Neural progenitor cell (in vitro differentiated cells): ENCODE data around the gene ISX. TPM values are rescaled to one million over a fixed set of nuclear protein-coding genes. Genes with fewer than 3 reads are reported as not detected.

Source experiments
- DNase-seq: peaks from one replicate; pipeline ENCODE4 v3.0.0-alpha.2; 2016; ENCODE audit warnings: low spot score
- H2AFZ ChIP-seq: fragments of 200-600 bp; sonication (generic); replicated peaks from 2 replicates; pipeline ENCODE4 v1.6.1; 2016; ENCODE audit warnings: antibody characterized with exemption
- H3F3A ChIP-seq: fragments of 200-600 bp; sonication (generic); 2 replicates; pipeline ENCODE4 v1.6.1; 2016; ENCODE audit warnings: antibody characterized with exemption, low read depth
- H3K27ac ChIP-seq: fragments of 200-600 bp; sonication (generic); 2 replicates; pipeline ENCODE4 v1.5.1; 2016; ENCODE audit warnings: mild to moderate bottlenecking
- H3K27me3 ChIP-seq: fragments of 200-600 bp; sonication (generic); 2 replicates; pipeline ENCODE4 v1.6.1; 2016; ENCODE audit warnings: mild to moderate bottlenecking, moderate library complexity
- H3K36me3 ChIP-seq: fragments of 200-600 bp; sonication (generic); 2 replicates; pipeline ENCODE4 v1.5.1; 2016
- H3K4me1 ChIP-seq: fragments of 200-600 bp; sonication (generic); 2 replicates; pipeline ENCODE4 v1.6.1; 2016; ENCODE audit warnings: mixed run types
- H3K4me2 ChIP-seq: fragments of 200-600 bp; sonication (generic); 2 replicates; pipeline ENCODE4 v1.6.1; 2016
- H3K4me3 ChIP-seq: fragments of 200-600 bp; sonication (generic); 2 replicates; pipeline ENCODE4 v1.5.1; 2016
- H3K79me2 ChIP-seq: fragments of 200-600 bp; sonication (generic); 2 replicates; pipeline ENCODE4 v1.6.1; 2016; ENCODE audit warnings: low read depth
- H3K9ac ChIP-seq: fragments of 200-600 bp; sonication (generic); 2 replicates; pipeline ENCODE4 v1.6.1; 2016
- H3K9me3 ChIP-seq: fragments of 200-600 bp; sonication (generic); 2 replicates; pipeline ENCODE4 v1.5.1; 2016; ENCODE audit warnings: low read depth
- H4K20me1 ChIP-seq: fragments of 200-600 bp; sonication (generic); 2 replicates; pipeline ENCODE4 v1.6.1; 2016; ENCODE audit warnings: low read depth
- H3K27ac Mint-ChIP-seq: 3 replicates; pipeline ENCODE4 v1.8.0; 2021; ENCODE audit warnings: mixed read lengths
- H3K27me3 Mint-ChIP-seq: 2 replicates; pipeline ENCODE4 v1.8.0; 2022; ENCODE audit warnings: low read depth, mild to moderate bottlenecking, inconsistent platforms, moderate library complexity, mixed read lengths; ENCODE audit not compliant: insufficient read depth
- H3K36me3 Mint-ChIP-seq: 3 replicates; pipeline ENCODE4 v1.8.0; 2021; ENCODE audit warnings: mixed read lengths
- H3K4me1 Mint-ChIP-seq: 3 replicates; pipeline ENCODE4 v1.8.0; 2021; ENCODE audit warnings: mixed read lengths
- H3K4me3 Mint-ChIP-seq: 3 replicates; pipeline ENCODE4 v1.8.0; 2021; ENCODE audit warnings: mild to moderate bottlenecking, moderate library complexity, mixed read lengths
- H3K9me3 Mint-ChIP-seq: 3 replicates; pipeline ENCODE4 v1.8.0; 2020; ENCODE audit warnings: mixed read lengths
- CTCF ChIP-seq: fragments of 200-600 bp; sonication (generic); IDR thresholded peaks from 2 replicates; pipeline ENCODE4 v1.5.1; 2017; ENCODE audit warnings: antibody characterized with exemption, mild to moderate bottlenecking
- EZH2 ChIP-seq: fragments of 200-600 bp; sonication (generic); IDR thresholded peaks from 2 replicates; pipeline ENCODE4 v1.6.1; 2017; ENCODE audit warnings: antibody characterized with exemption, mild to moderate bottlenecking, moderate library complexity
- EZH2phosphoT487 ChIP-seq: fragments of 200-600 bp; sonication (generic); IDR thresholded peaks from 2 replicates; pipeline ENCODE4 v1.6.1; 2017; ENCODE audit warnings: antibody characterized with exemption
- total RNA-seq: library from RNA; depleted of rRNA; stranded (reverse); fragments of >200 nt; gene quantifications from 2 replicates; pipeline ENCODE4 v1.2.3, GENCODE V29; 2015; ENCODE audit warnings: low replicate concordance

The ISX gene
- not detected in 2 replicates for total RNA-seq

GRCh38 chr22:35065796-35066218 lies at the start of gene ISX:
Gene ISX (plus strand): TSS chr22:35066158. CDS start chr22:35067088, 930 bp downstream.
- no peak for DNase-seq
- H3K79me2 ChIP-seq, result no peaks in the 10 kb centered on the region
- TF ChIP-seq EZH2 (no peak), CTCF (no peak), EZH2phosphoT487 (no peak)
- H4K20me1 ChIP-seq, result no peaks in the 10 kb centered on the region
- H3K27me3 ChIP-seq, result no peaks in the 10 kb centered on the region
- peaks cover 8% of the 10 kb centered on the region for H3K27me3 Mint-ChIP-seq
- no peak within 1 kb of the TSS for H3K4me2 ChIP-seq
- no peaks in the 10 kb centered on the region for H3K36me3 ChIP-seq
- H3K9me3 Mint-ChIP-seq, result no peaks in the 10 kb centered on the region
- no peaks in the 10 kb centered on the region for H3K9me3 ChIP-seq
- H3K4me3 Mint-ChIP-seq, result no peak within 1 kb of the TSS
- no peak within 1 kb of the TSS for H3K9ac ChIP-seq
- H3K36me3 Mint-ChIP-seq, result no peaks in the 10 kb centered on the region
- no peak within 1 kb of the TSS for H3K27ac Mint-ChIP-seq
- no peak within 1 kb of the TSS for H2AFZ ChIP-seq
- no peaks in the 10 kb centered on the region for H3F3A ChIP-seq
- H3K27ac ChIP-seq, result no peak within 1 kb of the TSS
- H3K4me3 ChIP-seq, result no peak within 1 kb of the TSS
- no peaks in the 10 kb centered on the region for H3K4me1 Mint-ChIP-seq
- no peaks in the 10 kb centered on the region for H3K4me1 ChIP-seq

- Mint-ChIP-seq H3K4me1 (no peaks in the 10 kb centered on the region), H3K9me3 (no peaks in the 10 kb centered on the region), H3K4me3 (no peak overlapping the region), H3K27me3 (peaks cover 6% of the 10 kb centered on the region), H3K36me3 (no peaks in the 10 kb centered on the region), H3K27ac (no peak overlapping the region)
- H3K4me1 ChIP-seq, result no peaks in the 10 kb centered on the region
- H3K4me3 ChIP-seq, result no peak overlapping the region
- H3K79me2 ChIP-seq, result no peaks in the 10 kb centered on the region
- no peaks in the 10 kb centered on the region for H3F3A ChIP-seq
- no peaks in the 10 kb centered on the region for H3K27me3 ChIP-seq
- DNase-seq, result no peak
- no peak for TF ChIP-seq CTCF
- no peak for TF ChIP-seq EZH2phosphoT487
- no peak for TF ChIP-seq EZH2
- no peak overlapping the region for H3K27ac ChIP-seq
- no peaks in the 10 kb centered on the region for H3K36me3 ChIP-seq
- no peak overlapping the region for H3K9ac ChIP-seq
- H3K9me3 ChIP-seq, result no peaks in the 10 kb centered on the region
- no peak overlapping the region for H2AFZ ChIP-seq
- no peaks in the 10 kb centered on the region for H4K20me1 ChIP-seq
- H3K4me2 ChIP-seq, result no peak overlapping the region
Measured at GRCh38 chr22:35016909-35017308, 49.0 kb upstream of the ISX start.

- Histone ChIP-seq H3K9me3 (no peaks in the 10 kb centered on the region), H3K4me3 (no peak overlapping the region), H3K79me2 (no peaks in the 10 kb centered on the region), H3K4me1 (no peaks in the 10 kb centered on the region), H3F3A (no peaks in the 10 kb centered on the region), H3K4me2 (no peak overlapping the region), H2AFZ (no peak overlapping the region), H3K36me3 (no peaks in the 10 kb centered on the region), H3K27me3 (no peaks in the 10 kb centered on the region), H3K27ac (no peak overlapping the region), H3K9ac (no peak overlapping the region), H4K20me1 (no peaks in the 10 kb centered on the region)
- Mint-ChIP-seq H3K27me3 (peaks cover 9% of the 10 kb centered on the region), H3K9me3 (no peaks in the 10 kb centered on the region), H3K36me3 (no peaks in the 10 kb centered on the region), H3K4me3 (no peak overlapping the region), H3K4me1 (no peaks in the 10 kb centered on the region), H3K27ac (no peak overlapping the region)
- no peak for DNase-seq
- TF ChIP-seq EZH2 (no peak), CTCF (no peak), EZH2phosphoT487 (no peak)
Measured at GRCh38 chr22:35018995-35019394, 47.0 kb upstream of the ISX start.

GRCh38 chr22:35020517-35020916 lies 45.4 kb upstream of the ISX start:
- Mint-ChIP-seq H3K4me1 (no peaks in the 10 kb centered on the region), H3K4me3 (no peak overlapping the region), H3K27ac (no peak overlapping the region), H3K36me3 (no peaks in the 10 kb centered on the region), H3K27me3 (peaks cover 7% of the 10 kb centered on the region), H3K9me3 (no peaks in the 10 kb centered on the region)
- Histone ChIP-seq H2AFZ (no peak overlapping the region), H3K27me3 (peaks cover 3% of the 10 kb centered on the region), H4K20me1 (no peaks in the 10 kb centered on the region), H3K4me3 (no peak overlapping the region), H3K4me2 (no peak overlapping the region), H3K36me3 (no peaks in the 10 kb centered on the region), H3K4me1 (no peaks in the 10 kb centered on the region), H3F3A (no peaks in the 10 kb centered on the region), H3K27ac (no peak overlapping the region), H3K9me3 (no peaks in the 10 kb centered on the region), H3K9ac (no peak overlapping the region), H3K79me2 (no peaks in the 10 kb centered on the region)
- no peak for DNase-seq
- no peak for TF ChIP-seq EZH2
- no peak for TF ChIP-seq CTCF
- TF ChIP-seq EZH2phosphoT487, result no peak
